Activated CD4-positive, alpha-beta T cell treated with anti-CD3 and anti-CD28 coated beads for 36 hours (primary cell): Measurements from ENCODE around the gene RPUSD3. TPM values are rescaled to one million over a fixed set of nuclear protein-coding genes. Genes with fewer than 3 reads are reported as not detected.

Experiments used
- ATAC-seq: fragments of 200-7000 bp; cut with Tn5 transposase; one replicate; pipeline ENCODE4 v1.10.0; 2021; ENCODE audit warnings: mild to moderate bottlenecking, moderate library complexity
- CTCF ChIA-PET: fragments of 350-600 bp; sonication (Branson Sonifier 250); formaldehyde crosslinking; loops from one replicate; lab custom pipeline; 2021; ENCODE audit warnings: antibody characterized with exemption; lab: Charles Lee
- POLR2A ChIA-PET: fragments of 350-600 bp; sonication (Branson Sonifier 250); formaldehyde crosslinking; loops from one replicate; lab custom pipeline; 2021; ENCODE audit warnings: antibody characterized with exemption, inconsistent platforms; lab: Charles Lee
- DNase-seq: peaks from one replicate; pipeline ENCODE4 v3.0.0-alpha.2; 2020
- H3K27ac Mint-ChIP-seq: one replicate; pipeline ENCODE4 v1.8.0; 2021; ENCODE audit warnings: mixed read lengths
- H3K27me3 Mint-ChIP-seq: one replicate; pipeline ENCODE4 v1.8.0; 2021; ENCODE audit warnings: mixed read lengths
- H3K36me3 Mint-ChIP-seq: one replicate; pipeline ENCODE4 v1.8.0; 2021; ENCODE audit warnings: low read depth, mixed read lengths
- H3K4me1 Mint-ChIP-seq: one replicate; pipeline ENCODE4 v1.8.0; 2021; ENCODE audit warnings: mixed read lengths
- H3K4me3 Mint-ChIP-seq: one replicate; pipeline ENCODE4 v1.8.0; 2021; ENCODE audit warnings: mild to moderate bottlenecking, moderate library complexity, mixed read lengths
- H3K9me3 Mint-ChIP-seq: one replicate; pipeline ENCODE4 v1.8.0; 2021; ENCODE audit warnings: low read depth, mixed read lengths
- intact Hi-C, 2 experiments: fragments of 100-400 bp; cut with DNase I in 1 of 2; cut with micrococcal nuclease in 1 of 2; formaldehyde crosslinking; loops; one replicate each; pipeline versions ENCODE4 v1.14.2 to v1.15.1; 2022 to 2024; cut with DNase I, micrococcal nuclease
- total RNA-seq, 2 experiments: library from RNA; stranded (reverse); gene quantifications; one replicate each; pipeline ENCODE4 v1.2.3, GENCODE V29; 2021

The RPUSD3 gene, protein sequence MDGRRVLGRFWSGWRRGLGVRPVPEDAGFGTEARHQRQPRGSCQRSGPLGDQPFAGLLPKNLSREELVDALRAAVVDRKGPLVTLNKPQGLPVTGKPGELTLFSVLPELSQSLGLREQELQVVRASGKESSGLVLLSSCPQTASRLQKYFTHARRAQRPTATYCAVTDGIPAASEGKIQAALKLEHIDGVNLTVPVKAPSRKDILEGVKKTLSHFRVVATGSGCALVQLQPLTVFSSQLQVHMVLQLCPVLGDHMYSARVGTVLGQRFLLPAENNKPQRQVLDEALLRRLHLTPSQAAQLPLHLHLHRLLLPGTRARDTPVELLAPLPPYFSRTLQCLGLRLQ
- 10 to 100 TPM; 79.2 to 81.5 TPM for total RNA-seq

GRCh38 chr3:9843715-9844438 is at the start of gene RPUSD3:
Gene RPUSD3 (minus strand): TSS chr3:9844008. CDS start chr3:9843990, 18 bp downstream.
- CTCF ChIA-PET, result interaction anchor here (1.0 to 1.4 kb wide), 2 partner anchors 47 to 103 kb away, joined by 4 to 6 read pairs; partner anchors contain the start of gene JAGN1
- Mint-ChIP-seq H3K36me3 (peaks cover 29% of the 10 kb centered on the region), H3K4me3 (peak within 1 kb of the TSS; percentile 99), H3K27ac (peak within 1 kb of the TSS; percentile 96), H3K27me3 (no peaks in the 10 kb centered on the region), H3K4me1 (peaks cover 28% of the 10 kb centered on the region), H3K9me3 (no peaks in the 10 kb centered on the region)
- intact Hi-C loops, result loop anchor here (1.0 to 5.0 kb wide), 14 partner anchors 46 to 477 kb away; partner anchors contain the start of genes CRELD1 (in 2 of the 2), JAGN1 (in 2 of the 2), BRK1 (in 1 of the 2) and BRPF1 (in 1 of the 2)
- POLR2A ChIA-PET, result interaction anchor here (0.6 to 1.0 kb wide), 2 partner anchors 80 to 448 kb away, joined by 3 read pairs; no protein-coding TSS in a partner anchor
- peak; percentile 97 for ATAC-seq
- DNase-seq, result peak; percentile 98

DNA sequence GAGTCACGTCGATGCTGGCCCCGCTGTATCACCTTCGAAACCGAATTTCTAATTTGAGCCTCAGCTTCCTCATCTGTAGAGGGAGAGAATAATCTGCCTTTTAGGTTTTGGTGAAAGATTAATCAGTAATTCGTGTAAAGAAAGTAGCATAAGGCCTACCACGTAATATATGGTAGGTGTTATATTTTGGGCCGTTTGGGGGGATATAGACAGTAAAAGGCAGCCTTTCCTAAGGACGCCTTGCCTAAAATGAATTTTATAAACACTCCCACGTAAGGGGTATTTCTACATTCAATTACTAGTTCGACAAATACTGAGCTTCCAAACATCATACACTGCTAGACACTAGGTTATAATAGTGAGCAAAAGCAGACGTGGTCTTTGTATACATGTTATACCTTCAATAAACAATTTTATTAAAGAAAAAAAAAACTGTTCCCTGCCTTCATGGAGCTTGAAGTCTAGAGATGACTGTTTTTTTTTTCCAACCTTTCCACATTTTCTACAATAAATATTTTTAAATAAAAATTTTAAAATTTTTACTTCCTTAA is 47.3 kb upstream of the RPUSD3 start:
- peak overlapping the region; percentile 96 for H3K4me3 Mint-ChIP-seq
- no peak for DNase-seq
- H3K27ac Mint-ChIP-seq, result peak overlapping the region; percentile 98
- no peak for ATAC-seq
- H3K36me3 Mint-ChIP-seq, result peaks cover 40% of the 10 kb centered on the region
- ChIA-PET CTCF (interaction anchor here (0.5 to 1.8 kb wide), 13 partner anchors 11 to 250 kb away, joined by 3 to 6 read pairs (median 4); partner anchors contain the start of genes CRELD1, IL17RE, RPUSD3 and VHL), POLR2A (interaction anchor here (0.7 to 1.6 kb wide), 6 partner anchors 11 to 55 kb away, joined by 3 to 4 read pairs (median 4); partner anchors contain the start of genes CRELD1 and IL17RE)
- intact Hi-C loops, result loop anchor here (2.0 to 5.0 kb wide), 4 partner anchors 49 to 528 kb away; partner anchors contain the start of genes ARPC4 (in 1 of the 2), RPUSD3 (in 1 of the 2), SETD5 (in 1 of the 2) and TADA3 (in 1 of the 2)
- H3K9me3 Mint-ChIP-seq, result peaks cover 3% of the 10 kb centered on the region
- no peaks in the 10 kb centered on the region for H3K27me3 Mint-ChIP-seq
- peaks cover 37% of the 10 kb centered on the region for H3K4me1 Mint-ChIP-seq

- Mint-ChIP-seq H3K9me3 (peaks cover 3% of the 10 kb centered on the region), H3K27ac (peak within 1 kb of the TSS; percentile 98), H3K36me3 (peaks cover 37% of the 10 kb centered on the region), H3K4me3 (peak within 1 kb of the TSS; percentile 96), H3K4me1 (peaks cover 34% of the 10 kb centered on the region), H3K27me3 (no peaks in the 10 kb centered on the region)
- intact Hi-C loops, result loop anchor here (1.0 to 5.0 kb wide), 15 partner anchors 43 to 528 kb away; partner anchors contain the start of genes BRK1 (in 2 of the 2), CRELD1 (in 2 of the 2), RPUSD3 (in 2 of the 2) and TADA3 (in 2 of the 2)
- ChIA-PET CTCF (interaction anchor here (0.6 to 1.8 kb wide), 13 partner anchors 10 to 251 kb away, joined by 3 to 7 read pairs (median 4); partner anchors contain the start of genes CIDEC, CRELD1, IL17RE and RPUSD3), POLR2A (interaction anchor here (0.9 to 1.6 kb wide), 4 partner anchors 12 to 56 kb away, joined by 3 to 4 read pairs (median 4); partner anchors contain the start of genes CRELD1 and IL17RE)
- ATAC-seq (peak; percentile 82), DNase-seq (peak; percentile 96)
These were observed 46.7 kb upstream of the RPUSD3 start, which contains the start of gene JAGN1 for GRCh38 chr3:9890249-9891071. Gene JAGN1 (plus strand): TSS chr3:9890610. CDS start chr3:9890723, 113 bp downstream.

- Mint-ChIP-seq H3K9me3 (no peaks in the 10 kb centered on the region), H3K27me3 (no peaks in the 10 kb centered on the region), H3K4me3 (peak overlapping the region; percentile 96), H3K4me1 (peaks cover 26% of the 10 kb centered on the region), H3K27ac (peak overlapping the region; percentile 98), H3K36me3 (peaks cover 31% of the 10 kb centered on the region)
- ATAC-seq (no peak), DNase-seq (no peak)
- ChIA-PET POLR2A (no interaction called here), CTCF (interaction anchor here (1.2 kb wide), 2 partner anchors 9 to 42 kb away, joined by 4 to 7 read pairs; partner anchors contain the start of gene CIDEC)
- intact Hi-C loops, result no loop called here
These were observed 45.6 kb upstream of the RPUSD3 start for GRCh38 chr3:9889405-9889804.

DNA sequence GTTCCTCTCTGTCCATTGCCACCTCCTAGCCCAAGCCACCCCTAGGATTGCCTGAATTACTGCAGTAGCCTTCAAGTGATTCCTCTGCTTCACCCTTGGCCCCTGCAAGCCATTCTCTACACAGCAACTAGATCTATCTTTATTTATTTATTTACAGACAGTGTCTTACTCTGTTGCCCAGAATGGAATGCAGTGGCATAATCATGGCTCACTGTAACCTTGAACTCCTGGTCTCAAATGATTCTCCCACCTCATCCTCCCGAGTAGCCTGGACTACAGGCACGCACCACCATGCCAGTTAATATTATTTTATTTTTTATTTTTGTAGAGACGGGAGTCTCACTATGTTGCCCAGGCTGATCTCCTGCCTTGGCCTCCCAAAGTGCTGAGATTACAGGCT is 44.7 kb upstream of the RPUSD3 start:
- DNase-seq (no peak), ATAC-seq (no peak)
- Mint-ChIP-seq H3K27ac (no peak overlapping the region), H3K27me3 (no peaks in the 10 kb centered on the region), H3K4me3 (no peak overlapping the region), H3K9me3 (no peaks in the 10 kb centered on the region), H3K36me3 (peaks cover 23% of the 10 kb centered on the region), H3K4me1 (peaks cover 17% of the 10 kb centered on the region)
- ChIA-PET POLR2A (no interaction called here), CTCF (interaction anchor here (0.6 kb wide), 1 partner anchor 339 kb away, joined by 3 read pairs; no protein-coding TSS in a partner anchor)
- intact Hi-C loops, result no loop called here

GRCh38 chr3:9887480-9887879 is 43.7 kb upstream of the RPUSD3 start:
- no peaks in the 10 kb centered on the region for H3K27me3 Mint-ChIP-seq
- no peak for ATAC-seq
- no peak for DNase-seq
- CTCF ChIA-PET, result interaction anchor here (0.7 kb wide), 1 partner anchor 235 kb away, joined by 4 read pairs; no protein-coding TSS in a partner anchor
- intact Hi-C loops, result no loop called here
- no peak overlapping the region for H3K4me3 Mint-ChIP-seq
- POLR2A ChIA-PET, result no interaction called here
- peaks cover 8% of the 10 kb centered on the region for H3K4me1 Mint-ChIP-seq
- H3K9me3 Mint-ChIP-seq, result no peaks in the 10 kb centered on the region
- H3K36me3 Mint-ChIP-seq, result peaks cover 14% of the 10 kb centered on the region
- H3K27ac Mint-ChIP-seq, result no peak overlapping the region

DNA sequence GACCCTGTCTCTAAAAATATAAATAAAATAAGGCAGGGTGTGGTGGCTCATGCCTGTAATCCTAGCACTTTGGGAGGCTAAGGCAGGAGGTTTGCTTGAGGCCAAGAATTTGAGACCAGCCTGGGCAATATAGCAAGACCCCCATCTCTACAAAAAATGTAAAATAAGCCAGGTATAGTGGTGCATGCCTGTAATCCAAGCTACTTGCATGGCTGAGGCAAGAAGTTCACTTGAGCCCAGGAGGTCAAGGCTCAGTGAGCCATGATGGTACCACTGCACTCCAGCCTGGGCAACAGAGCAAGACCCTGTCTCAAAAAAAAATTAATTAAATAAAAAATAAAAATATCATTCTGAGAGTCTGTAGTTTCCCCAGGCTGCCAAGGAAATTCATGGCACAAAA is 42.5 kb upstream of the RPUSD3 start:
- DNase-seq (no peak), ATAC-seq (no peak)
- Mint-ChIP-seq H3K27me3 (no peaks in the 10 kb centered on the region), H3K9me3 (no peaks in the 10 kb centered on the region), H3K36me3 (peaks cover 5% of the 10 kb centered on the region), H3K27ac (no peak overlapping the region), H3K4me1 (no peaks in the 10 kb centered on the region), H3K4me3 (no peak overlapping the region)
- CTCF ChIA-PET, result interaction anchor here (0.6 kb wide), 1 partner anchor 107 kb away, joined by 3 read pairs; no protein-coding TSS in a partner anchor
- POLR2A ChIA-PET, result interaction anchor here (0.6 kb wide), 1 partner anchor 223 kb away, joined by 12 read pairs; no protein-coding TSS in a partner anchor
- intact Hi-C loops, result no loop called here

- Mint-ChIP-seq H3K27me3 (no peaks in the 10 kb centered on the region), H3K4me3 (no peak overlapping the region), H3K4me1 (no peaks in the 10 kb centered on the region), H3K27ac (no peak overlapping the region), H3K9me3 (no peaks in the 10 kb centered on the region), H3K36me3 (no peaks in the 10 kb centered on the region)
- intact Hi-C loops, result no loop called here
- ChIA-PET CTCF (interaction anchor here (0.7 to 2.1 kb wide), 3 partner anchors 9 to 46 kb away, joined by 3 to 7 read pairs (median 3); no protein-coding TSS in a partner anchor), POLR2A (interaction anchor here (0.7 kb wide), 1 partner anchor 421 kb away, joined by 3 read pairs; no protein-coding TSS in a partner anchor)
- ATAC-seq (no peak), DNase-seq (no peak)
These were observed 40.9 kb upstream of the RPUSD3 start for GRCh38 chr3:9884555-9885165.

- no peak overlapping the region for H3K4me3 Mint-ChIP-seq
- DNase-seq (no peak), ATAC-seq (no peak)
- intact Hi-C loops, result no loop called here
- no peaks in the 10 kb centered on the region for H3K27me3 Mint-ChIP-seq
- POLR2A ChIA-PET, result no interaction called here
- no peaks in the 10 kb centered on the region for H3K36me3 Mint-ChIP-seq
- CTCF ChIA-PET, result interaction anchor here (0.6 to 2.1 kb wide), 5 partner anchors 8 to 83 kb away, joined by 3 to 7 read pairs (median 3); no protein-coding TSS in a partner anchor
- H3K9me3 Mint-ChIP-seq, result no peaks in the 10 kb centered on the region
- no peak overlapping the region for H3K27ac Mint-ChIP-seq
- H3K4me1 Mint-ChIP-seq, result no peaks in the 10 kb centered on the region
These were observed 40.1 kb upstream of the RPUSD3 start for GRCh38 chr3:9883706-9884554.
